NCI-H187 treated with DMSO at 0.1 percent for 48 hours (cell line): ENCODE measurements around the gene BFAR.
"Not testable (repeated sequence)": the region's sequence is repeated elsewhere in the genome, so short reads cannot be mapped to it uniquely, and the experiment has no call there.

Source experiments
- DNase-seq: peaks from one replicate; lab custom pipeline; 2025; lab: John Stamatoyannopoulos, UW

The BFAR gene

GRCh38 chr16:14685870-14686793, 53.4 kb downstream of the BFAR start:
- DNase-seq, result not testable (repeated sequence)

- DNase-seq, result not testable (repeated sequence)
Observed at GRCh38 chr16:14694129-14694528, 61.4 kb downstream of the BFAR start, which contains the start of gene PLA2G10. PLA2G10 (minus strand) TSS chr16:14694308; CDS start chr16:14694229, 79 bp downstream.

- DNase-seq, result not testable (repeated sequence)
Observed at GRCh38 chr16:14701859-14702258, 69.1 kb downstream of the BFAR start.

GRCh38 chr16:14702672-14703071, 69.9 kb downstream of the BFAR start:
- DNase-seq, result not testable (repeated sequence)

- DNase-seq, result not testable (repeated sequence)
Observed at GRCh38 chr16:14703156-14704011, 70.6 kb downstream of the BFAR start, which contains the start of gene NPIPA3. NPIPA3 (plus strand) TSS chr16:14703411; CDS start chr16:14708944, 5,533 bp downstream.
